Ascending aorta (tissue), 2 donors: Measurements from ENCODE around the gene XRCC3. TPM values are rescaled to one million over a fixed set of nuclear protein-coding genes. Genes with fewer than 3 reads are reported as not detected.

ENCODE experiments used
- DNase-seq, 2 donors: peaks; one replicate each; pipeline ENCODE4 v3.0.0-alpha.2; 2019; ENCODE audit warnings: low spot score in 2 of 2
- H3K27ac ChIP-seq, 2 donors: fragments of 200-600 bp; sonication (generic); one replicate each; pipeline ENCODE4 v1.5.1; 2016 to 2017; ENCODE audit warnings: mild to moderate bottlenecking in 1 of 2
- H3K27me3 ChIP-seq: fragments of 200-600 bp; sonication (generic); one replicate; pipeline ENCODE4 v1.5.1; 2017
- H3K36me3 ChIP-seq, 2 donors: fragments of 200-600 bp; sonication (generic); one replicate each; pipeline ENCODE4 v1.5.1; 2016
- H3K4me1 ChIP-seq, 2 donors: fragments of 200-600 bp; sonication (generic); one replicate each; pipeline ENCODE4 v1.5.1; 2016 to 2017; ENCODE audit warnings: mild to moderate bottlenecking in 1 of 2
- H3K4me3 ChIP-seq, 2 donors: fragments of 200-600 bp; sonication (generic); one replicate each; pipeline ENCODE4 v1.5.1; 2016 to 2017; ENCODE audit warnings: mild to moderate bottlenecking in 1 of 2
- H3K9me3 ChIP-seq, 2 donors: fragments of 200-600 bp; sonication (generic); one replicate each; pipeline ENCODE4 v1.5.1; 2016
- intact Hi-C: fragments of 100-400 bp; cut with DNase I; formaldehyde crosslinking; loops from one replicate; pipeline ENCODE4 v1.15.1; 2023
- total RNA-seq: library from RNA; depleted of rRNA; stranded (reverse); fragments of >200 nt; gene quantifications from one replicate; pipeline ENCODE4 v1.1.0, GENCODE V29; 2016
- TF ChIP-seq, protein P1 (sequence below), 3 experiments: fragments of 200-600 bp in 2 of 3; fragments of 450-650 bp in 1 of 3; sonication (generic) in 2 of 3; IDR thresholded peaks; one replicate each; pipeline ENCODE4 v1.5.1; 2016 to 2019; ENCODE audit warnings: antibody characterized with exemption in 3 of 3, mild to moderate bottlenecking in 1 of 3, moderate library complexity in 1 of 3

The XRCC3 gene
- total RNA-seq, 1 donor from 2014 or later: 9.0 TPM

DNA sequence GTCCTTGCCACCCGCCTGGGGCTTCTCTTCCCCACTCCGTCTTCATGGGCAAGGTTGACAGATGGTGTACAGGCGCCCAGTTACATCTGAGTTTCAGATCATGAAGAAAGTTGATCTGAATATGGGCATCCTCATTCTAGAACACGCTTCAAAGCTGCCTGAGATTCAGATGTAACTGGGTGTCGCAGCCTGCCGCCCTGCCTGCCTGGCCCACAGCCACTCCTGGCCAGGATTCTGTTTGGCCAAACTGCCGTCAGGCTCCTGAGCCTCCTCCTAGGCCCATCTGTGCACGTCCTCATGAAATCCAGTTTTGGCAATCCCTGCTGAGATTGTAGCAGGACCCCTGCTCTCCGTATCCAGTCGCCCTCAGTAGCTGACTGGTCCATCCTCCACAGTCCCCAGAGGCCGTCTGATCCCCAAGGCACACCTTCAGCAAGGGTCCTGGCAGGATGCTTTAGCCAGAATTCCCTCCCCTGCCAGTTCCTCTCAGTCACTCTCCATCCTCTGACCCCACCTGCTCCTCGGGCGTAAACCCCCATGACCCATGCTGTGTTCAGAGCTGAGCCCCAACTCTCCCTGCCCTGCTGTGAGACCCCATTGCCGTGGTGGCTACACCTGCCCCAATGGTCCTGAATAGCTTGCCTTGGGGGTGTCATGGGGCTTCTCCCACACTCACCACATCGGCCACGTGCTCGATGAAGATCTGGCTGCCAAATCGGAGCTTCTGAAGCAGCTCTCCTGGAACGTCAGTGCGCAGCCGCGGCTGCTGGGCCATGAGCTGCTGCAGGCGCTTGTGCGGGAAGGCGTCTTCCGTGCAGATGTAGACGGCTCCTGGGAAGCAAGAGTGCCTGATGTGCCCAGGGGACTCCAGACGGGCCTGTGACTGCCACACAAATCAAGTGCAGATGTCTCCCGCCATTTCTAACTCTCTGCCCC, 12.5 kb downstream of the XRCC3 start:
- TF ChIP-seq, protein P1, sequence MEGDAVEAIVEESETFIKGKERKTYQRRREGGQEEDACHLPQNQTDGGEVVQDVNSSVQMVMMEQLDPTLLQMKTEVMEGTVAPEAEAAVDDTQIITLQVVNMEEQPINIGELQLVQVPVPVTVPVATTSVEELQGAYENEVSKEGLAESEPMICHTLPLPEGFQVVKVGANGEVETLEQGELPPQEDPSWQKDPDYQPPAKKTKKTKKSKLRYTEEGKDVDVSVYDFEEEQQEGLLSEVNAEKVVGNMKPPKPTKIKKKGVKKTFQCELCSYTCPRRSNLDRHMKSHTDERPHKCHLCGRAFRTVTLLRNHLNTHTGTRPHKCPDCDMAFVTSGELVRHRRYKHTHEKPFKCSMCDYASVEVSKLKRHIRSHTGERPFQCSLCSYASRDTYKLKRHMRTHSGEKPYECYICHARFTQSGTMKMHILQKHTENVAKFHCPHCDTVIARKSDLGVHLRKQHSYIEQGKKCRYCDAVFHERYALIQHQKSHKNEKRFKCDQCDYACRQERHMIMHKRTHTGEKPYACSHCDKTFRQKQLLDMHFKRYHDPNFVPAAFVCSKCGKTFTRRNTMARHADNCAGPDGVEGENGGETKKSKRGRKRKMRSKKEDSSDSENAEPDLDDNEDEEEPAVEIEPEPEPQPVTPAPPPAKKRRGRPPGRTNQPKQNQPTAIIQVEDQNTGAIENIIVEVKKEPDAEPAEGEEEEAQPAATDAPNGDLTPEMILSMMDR (IDR thresholded peaks at IDR 0.05): no peak
- H3K9me3 ChIP-seq: no peaks in the 10 kb centered on the region
- H3K36me3 ChIP-seq: peaks cover 62 to 97% of the 10 kb centered on the region in 2 donors
- intact Hi-C loops: no loop called here
- no peak overlapping the region for H3K4me3 ChIP-seq
- no peak for DNase-seq
- H3K27ac ChIP-seq: peak overlapping the region in 1 of 2 donors; percentile 18
- peaks cover 3 to 17% of the 10 kb centered on the region in 2 donors for H3K4me1 ChIP-seq
- no peaks in the 10 kb centered on the region for H3K27me3 ChIP-seq

DNA sequence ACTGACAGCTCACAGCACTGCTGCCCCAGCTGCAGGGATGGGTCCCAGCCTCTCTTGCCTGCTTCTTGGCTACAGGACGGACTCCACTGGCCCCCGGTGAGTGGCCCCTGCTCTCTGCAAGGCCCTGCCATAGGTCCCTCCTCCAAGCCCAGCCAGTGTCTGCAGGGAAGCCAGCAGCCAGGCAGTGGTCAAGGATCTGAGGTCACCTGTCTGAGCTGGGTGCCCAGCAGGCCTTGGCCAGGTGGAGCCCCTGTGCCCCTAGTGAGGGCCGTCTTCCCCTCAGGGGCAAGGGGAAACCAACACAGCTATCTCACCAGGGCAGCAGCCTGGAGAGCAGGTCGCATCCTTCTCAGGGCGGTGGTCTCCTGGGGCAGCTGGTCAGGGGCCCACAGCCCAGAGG, 13.2 kb downstream of the XRCC3 start:
- Histone ChIP-seq H3K4me1 (peaks cover 4 to 23% of the 10 kb centered on the region in 2 donors), H3K9me3 (no peaks in the 10 kb centered on the region), H3K36me3 (peaks cover 58 to 93% of the 10 kb centered on the region in 2 donors), H3K27me3 (no peaks in the 10 kb centered on the region), H3K27ac (peak overlapping the region in 1 of 2 donors; percentile 18), H3K4me3 (no peak overlapping the region)
- intact Hi-C loops: no loop called here
- TF ChIP-seq, protein P1 (IDR thresholded peaks at IDR 0.05): no peak
- no peak for DNase-seq

DNA sequence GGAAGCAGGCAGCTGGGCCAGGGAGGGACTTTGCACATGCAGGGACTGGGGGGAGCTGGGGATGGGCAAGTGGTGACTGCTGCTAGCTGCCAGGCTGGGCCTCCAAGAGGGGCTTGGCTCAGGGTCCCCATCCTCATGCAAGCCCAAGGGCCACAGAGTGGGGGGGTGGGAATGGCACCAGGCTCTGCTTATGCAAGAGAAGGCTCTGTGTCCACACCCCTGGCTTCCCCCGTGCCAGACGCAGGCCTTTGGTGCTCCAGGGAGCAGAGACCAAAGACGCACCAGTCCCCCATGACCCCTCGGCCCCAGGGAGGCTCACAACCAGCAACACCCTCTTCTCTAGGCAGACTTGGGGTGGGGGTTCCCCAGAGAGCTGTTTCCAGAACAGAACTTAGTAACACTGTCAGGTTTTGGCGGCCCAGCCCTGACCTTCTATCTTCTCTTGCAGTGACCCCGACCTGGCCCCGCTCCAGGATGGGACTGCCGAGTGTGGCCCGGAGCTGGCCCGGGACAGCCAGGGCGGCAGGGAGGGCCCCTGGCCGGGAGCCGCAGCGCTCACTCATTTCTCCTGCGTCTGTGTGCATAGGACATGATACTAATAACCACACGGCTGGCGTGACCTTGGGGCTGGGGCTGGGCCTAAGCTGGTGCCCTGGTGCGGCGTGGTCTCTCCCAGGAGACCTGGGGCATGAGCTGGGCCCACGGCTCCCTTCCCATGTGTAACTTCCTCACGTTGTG, 14.3 kb downstream of the XRCC3 start:
- no peaks in the 10 kb centered on the region for H3K9me3 ChIP-seq
- H3K36me3 ChIP-seq: peaks cover 49 to 81% of the 10 kb centered on the region in 2 donors
- no peak overlapping the region for H3K27ac ChIP-seq
- peaks cover 13 to 35% of the 10 kb centered on the region in 2 donors for H3K4me1 ChIP-seq
- intact Hi-C loops: no loop called here
- H3K27me3 ChIP-seq: no peaks in the 10 kb centered on the region
- TF ChIP-seq, protein P1 (IDR thresholded peaks at IDR 0.05): no peak
- no peak overlapping the region for H3K4me3 ChIP-seq
- no peak for DNase-seq

GRCh38 chr14:103699901-103700752, 15.1 kb downstream of the XRCC3 start:
- DNase-seq: no peak
- Histone ChIP-seq H3K9me3 (no peaks in the 10 kb centered on the region), H3K27me3 (no peaks in the 10 kb centered on the region), H3K4me1 (peaks cover 13 to 35% of the 10 kb centered on the region in 2 donors), H3K36me3 (peaks cover 47 to 75% of the 10 kb centered on the region in 2 donors), H3K4me3 (no peak overlapping the region), H3K27ac (peak overlapping the region; percentile 58 to 62)
- TF ChIP-seq, protein P1 (IDR thresholded peaks at IDR 0.05): no peak
- intact Hi-C loops: no loop called here

DNA sequence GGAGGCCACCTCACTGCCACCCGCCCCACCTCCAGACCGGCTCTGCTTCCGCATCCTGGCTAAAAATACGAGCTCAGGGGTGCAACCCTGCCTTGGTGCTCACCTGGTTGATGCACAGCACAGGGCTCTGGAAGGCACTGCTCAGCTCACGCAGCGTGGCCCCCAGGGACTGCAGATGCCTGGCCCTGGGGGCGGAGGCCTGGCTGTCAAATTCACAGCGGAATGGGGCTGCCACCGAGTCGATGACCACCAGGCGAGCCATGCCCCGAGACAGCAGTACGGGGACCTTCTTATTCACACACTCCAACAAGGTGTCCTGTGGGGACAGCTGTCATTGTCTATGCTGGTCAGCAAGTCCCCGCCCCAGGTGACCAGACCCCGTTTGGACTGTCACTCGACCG, 16.0 kb downstream of the XRCC3 start:
- Histone ChIP-seq H3K27me3 (no peaks in the 10 kb centered on the region), H3K36me3 (peaks cover 46 to 74% of the 10 kb centered on the region in 2 donors), H3K9me3 (no peaks in the 10 kb centered on the region), H3K4me1 (peaks cover 13 to 35% of the 10 kb centered on the region in 2 donors), H3K4me3 (no peak overlapping the region), H3K27ac (no peak overlapping the region)
- no peak for DNase-seq
- TF ChIP-seq, protein P1 (IDR thresholded peaks at IDR 0.05): no peak
- intact Hi-C loops: no loop called here
